Stomach (tissue), 4 donors: Measurements from ENCODE around the gene OR52W1.

Experiments used
- EP300 ChIP-seq: sonication (generic); formaldehyde crosslinking; IDR thresholded peaks from one replicate; pipeline ENCODE4 v1.6.1; 2017; ENCODE audit warnings: antibody characterized with exemption
- POLR2A ChIP-seq, 4 donors: fragments of 450-650 bp; IDR thresholded peaks; one replicate each; pipeline ENCODE4 v1.6.1; 2016; ENCODE audit warnings: antibody characterized with exemption in 4 of 4, control low read depth in 2 of 4, mild to moderate bottlenecking in 1 of 4, moderate library complexity in 1 of 4
- POLR2AphosphoS5 ChIP-seq, 3 donors: sonication (generic); formaldehyde crosslinking; IDR thresholded peaks; one replicate each; pipeline ENCODE4 v1.6.1; 2016; ENCODE audit warnings: antibody characterized with exemption in 3 of 3
- TF ChIP-seq, protein P1 (sequence below), 7 experiments: fragments of 450-650 bp in 4 of 7; fragments of 200-600 bp in 3 of 7; sonication (generic) in 3 of 7; IDR thresholded peaks; one replicate each; pipeline ENCODE4 v1.5.1; 2016 to 2019; ENCODE audit warnings: antibody characterized with exemption in 7 of 7, control low read depth in 2 of 7, mild to moderate bottlenecking in 1 of 7

DNA sequence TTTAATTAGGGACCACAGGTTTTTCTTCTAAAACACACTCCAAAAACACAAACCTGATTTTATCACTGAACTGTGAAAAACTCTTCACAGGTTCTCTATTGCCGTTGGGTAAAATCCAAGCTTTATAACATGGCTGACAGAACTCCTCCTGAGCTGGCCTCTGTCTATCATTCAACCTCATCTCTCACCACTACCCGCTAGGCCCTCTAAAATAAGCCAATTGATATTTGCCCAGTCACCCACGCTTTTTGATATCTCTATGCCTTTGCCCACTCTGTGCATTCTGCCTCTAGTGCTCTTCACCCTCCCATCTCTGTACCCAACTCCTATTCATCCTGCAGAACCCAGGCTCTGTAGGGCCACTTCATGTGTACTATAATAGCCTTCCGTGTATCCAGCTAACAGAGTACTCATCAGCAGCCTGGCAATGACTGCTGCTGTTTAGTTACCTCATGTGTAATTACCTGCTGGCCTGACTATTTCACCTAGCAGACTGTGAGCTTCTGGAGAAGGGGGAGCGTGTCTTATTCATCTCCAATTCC is 38.8 kb downstream of the OR52W1 start:
- TF ChIP-seq, protein P1, sequence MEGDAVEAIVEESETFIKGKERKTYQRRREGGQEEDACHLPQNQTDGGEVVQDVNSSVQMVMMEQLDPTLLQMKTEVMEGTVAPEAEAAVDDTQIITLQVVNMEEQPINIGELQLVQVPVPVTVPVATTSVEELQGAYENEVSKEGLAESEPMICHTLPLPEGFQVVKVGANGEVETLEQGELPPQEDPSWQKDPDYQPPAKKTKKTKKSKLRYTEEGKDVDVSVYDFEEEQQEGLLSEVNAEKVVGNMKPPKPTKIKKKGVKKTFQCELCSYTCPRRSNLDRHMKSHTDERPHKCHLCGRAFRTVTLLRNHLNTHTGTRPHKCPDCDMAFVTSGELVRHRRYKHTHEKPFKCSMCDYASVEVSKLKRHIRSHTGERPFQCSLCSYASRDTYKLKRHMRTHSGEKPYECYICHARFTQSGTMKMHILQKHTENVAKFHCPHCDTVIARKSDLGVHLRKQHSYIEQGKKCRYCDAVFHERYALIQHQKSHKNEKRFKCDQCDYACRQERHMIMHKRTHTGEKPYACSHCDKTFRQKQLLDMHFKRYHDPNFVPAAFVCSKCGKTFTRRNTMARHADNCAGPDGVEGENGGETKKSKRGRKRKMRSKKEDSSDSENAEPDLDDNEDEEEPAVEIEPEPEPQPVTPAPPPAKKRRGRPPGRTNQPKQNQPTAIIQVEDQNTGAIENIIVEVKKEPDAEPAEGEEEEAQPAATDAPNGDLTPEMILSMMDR (IDR thresholded peaks at IDR 0.05) = no peak
- no peak for TF ChIP-seq EP300
- TF ChIP-seq POLR2AphosphoS5 (IDR thresholded peaks at IDR 0.05) = no peak
- no peak for TF ChIP-seq POLR2A (IDR thresholded peaks at IDR 0.05)
